Measurements from ENCODE around the gene FHAD1. TPM values are rescaled to one million over a fixed set of nuclear protein-coding genes. Genes with fewer than 3 reads are reported as not detected.

Gene FHAD1
- total and polyA plus RNA-seq, 2 of the 13 experiments (the other 11 are each of a cell fraction or from before 2014, with no cell fraction given) = not detected

- TF ChIP-seq ZNF142 (CRISPR knock-in tag; IDR thresholded peaks at IDR 0.05) (no peak), ZNF609 (CRISPR knock-in tag; IDR thresholded peaks at IDR 0.05; ENCODE audit: borderline replicate concordance) (no peak), HNRNPUL1 (IDR thresholded peaks at IDR 0.05; ENCODE audit: low read depth, low read length) (no peak), ZNF232 (CRISPR knock-in tag; IDR thresholded peaks at IDR 0.05; ENCODE audit: borderline replicate concordance) (no peak), ETV6 (CRISPR knock-in tag; conservative IDR thresholded peaks at IDR 0.05) (no peak), ZNF460 (CRISPR knock-in tag; IDR thresholded peaks at IDR 0.05; ENCODE audit: borderline replicate concordance) (no peak), KDM5B (CRISPR knock-in tag; IDR thresholded peaks at IDR 0.05; ENCODE audit: borderline replicate concordance) (peak; percentile 20; the same call in 1 of the 2 replicates), NR2F6 (IDR thresholded peaks at IDR 0.05) (no peak), NR2F6 (CRISPR knock-in tag; IDR thresholded peaks at IDR 0.05) (peak; percentile 24; the same call in 1 of the 2 replicates), ZNF749 (CRISPR knock-in tag; IDR thresholded peaks at IDR 0.05; ENCODE audit: borderline replicate concordance) (no peak), KLF12 (CRISPR knock-in tag; IDR thresholded peaks at IDR 0.05; ENCODE audit: borderline replicate concordance) (no peak), CERS6 (CRISPR knock-in tag; IDR thresholded peaks at IDR 0.05) (no peak), ZNF350 (CRISPR knock-in tag; IDR thresholded peaks at IDR 0.05; ENCODE audit: borderline replicate concordance, low read depth) (no peak), ZNF703 (CRISPR knock-in tag; IDR thresholded peaks at IDR 0.05; ENCODE audit: borderline replicate concordance) (no peak)
Observed at GRCh38 chr1:15371610-15372545, 124.9 kb downstream of the FHAD1 start (continued).

Measured in HepG2 (cell line).